IPS-NIHi11 (cell line): ENCODE results near the gene MRPL19.

ENCODE experiments used
- DNase-seq: peaks from one replicate; pipeline ENCODE4 v3.0.0; 2012; ENCODE audit warnings: mixed read lengths, low spot score

The MRPL19 gene

GRCh38 chr2:75646583-75647425 is at the start of gene MRPL19:
Gene MRPL19, plus strand, starts transcription at chr2:75646783. Its CDS starts 25 bp downstream, at chr2:75646808.
- peak; percentile 96 for DNase-seq

GRCh38 chr2:75596784-75597183 is 49.8 kb upstream of the MRPL19 start:
- DNase-seq, result no peak

DNA sequence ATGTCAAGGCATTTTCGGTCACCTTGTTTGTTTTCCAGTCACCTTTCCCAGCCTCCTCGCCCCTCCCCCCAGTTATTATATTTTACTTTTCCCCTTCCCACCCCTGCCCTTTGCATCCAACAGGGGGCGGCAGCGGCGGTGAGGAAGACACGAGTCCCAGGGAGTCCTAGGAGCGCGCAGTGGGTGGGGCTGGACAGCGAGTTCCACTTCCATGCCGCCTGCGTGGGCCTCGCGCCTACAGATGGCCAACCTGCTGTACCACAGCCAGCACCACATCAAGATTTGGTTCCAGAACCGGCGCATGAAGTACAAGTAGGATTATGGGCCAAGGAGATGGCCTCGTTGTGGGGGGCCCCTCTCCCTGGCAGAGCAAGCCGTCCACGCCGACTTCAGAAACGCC is 48.6 kb upstream of the MRPL19 start:
- DNase-seq, result no peak

GRCh38 chr2:75598589-75599155 is 47.9 kb upstream of the MRPL19 start:
- DNase-seq, result no peak

DNA sequence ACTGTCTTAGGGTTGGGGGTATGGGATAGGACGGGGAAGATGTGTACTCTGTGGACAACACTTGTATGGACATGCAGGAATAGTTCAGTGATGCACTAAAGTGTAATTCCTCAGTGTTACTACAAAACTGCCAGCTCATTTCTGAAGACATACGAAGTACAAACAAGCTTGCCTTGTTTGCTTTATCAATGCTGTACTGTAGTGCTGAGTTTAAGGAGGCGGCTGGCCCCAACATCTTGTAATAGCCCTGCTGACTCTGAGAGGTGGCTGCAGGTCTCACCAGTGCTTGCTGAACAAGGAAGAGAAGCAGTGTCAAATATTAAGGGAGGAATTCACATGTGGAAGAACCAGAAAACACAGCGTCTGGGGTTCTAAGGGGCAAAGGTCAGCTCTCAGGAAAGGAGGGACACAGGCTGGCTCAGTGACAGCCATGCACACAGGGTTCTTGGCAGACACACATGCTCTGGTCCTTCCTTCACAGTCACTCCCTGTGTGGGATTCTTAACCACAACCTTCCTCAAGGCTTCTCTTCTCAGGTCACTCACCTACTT is 46.0 kb upstream of the MRPL19 start:
- no peak for DNase-seq

- no peak for DNase-seq
These were observed 43.8 kb upstream of the MRPL19 start for GRCh38 chr2:75602724-75603342.

GRCh38 chr2:75603477-75603876 is 43.1 kb upstream of the MRPL19 start:
- no peak for DNase-seq

GRCh38 chr2:75604484-75604883 is 42.1 kb upstream of the MRPL19 start:
- DNase-seq, result no peak

- peak; percentile 38 for DNase-seq
These were observed 40.6 kb upstream of the MRPL19 start for GRCh38 chr2:75605770-75606529.

DNA sequence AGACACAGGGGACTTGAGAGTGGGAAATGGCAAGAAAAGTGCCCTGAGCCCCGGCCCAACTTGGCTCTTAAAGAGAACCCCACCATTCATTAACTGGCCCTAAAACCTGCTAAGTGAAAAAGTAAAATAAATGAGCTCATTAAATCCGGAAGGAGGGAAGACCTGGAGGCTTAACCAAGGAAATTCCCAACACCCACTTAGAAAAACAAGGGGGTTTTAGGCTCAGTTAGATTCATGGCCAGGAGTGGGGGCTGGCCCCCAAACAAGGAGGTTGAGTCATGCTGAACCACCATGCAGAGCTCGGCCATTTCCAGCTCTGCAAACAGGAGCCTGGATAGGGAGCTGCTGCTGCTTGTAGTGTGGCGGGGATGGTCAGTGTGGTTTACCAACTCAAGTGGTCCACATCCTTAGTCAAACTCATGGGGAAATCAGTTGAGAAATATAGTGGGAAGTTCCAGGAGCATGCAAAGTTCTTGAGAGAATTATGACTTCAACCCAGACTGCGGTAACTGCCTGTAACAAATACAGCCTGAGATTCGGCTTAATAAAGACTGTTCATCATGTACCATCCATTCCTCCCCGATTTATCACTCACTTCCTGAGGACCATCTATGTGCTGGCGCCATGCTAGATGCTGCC is 39.7 kb upstream of the MRPL19 start:
- no peak for DNase-seq

DNA sequence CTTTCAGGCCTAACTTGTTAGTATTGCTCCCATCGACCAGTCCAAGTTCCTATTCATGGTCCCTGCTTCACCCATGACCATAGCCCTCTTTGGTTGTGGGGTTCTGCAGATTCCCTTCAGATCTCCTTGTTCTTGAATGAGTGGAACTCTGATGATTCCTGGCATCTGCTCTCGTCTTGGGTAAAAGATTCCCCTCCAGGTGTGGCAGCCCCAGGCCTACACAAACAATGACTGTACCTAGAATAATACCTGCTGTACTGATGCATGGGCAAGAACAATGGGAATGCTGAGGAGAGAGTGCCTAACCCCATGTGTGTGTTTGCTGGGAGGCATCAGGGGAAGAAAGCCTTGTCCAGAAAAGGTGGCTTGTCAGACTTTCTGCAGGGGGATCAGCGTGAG is 39.2 kb upstream of the MRPL19 start:
- DNase-seq, result no peak

GRCh38 chr2:75607988-75608683 is 38.4 kb upstream of the MRPL19 start:
- peak; percentile 41 for DNase-seq

GRCh38 chr2:75608684-75609333 is 37.8 kb upstream of the MRPL19 start:
- peak; percentile 94 for DNase-seq

DNA sequence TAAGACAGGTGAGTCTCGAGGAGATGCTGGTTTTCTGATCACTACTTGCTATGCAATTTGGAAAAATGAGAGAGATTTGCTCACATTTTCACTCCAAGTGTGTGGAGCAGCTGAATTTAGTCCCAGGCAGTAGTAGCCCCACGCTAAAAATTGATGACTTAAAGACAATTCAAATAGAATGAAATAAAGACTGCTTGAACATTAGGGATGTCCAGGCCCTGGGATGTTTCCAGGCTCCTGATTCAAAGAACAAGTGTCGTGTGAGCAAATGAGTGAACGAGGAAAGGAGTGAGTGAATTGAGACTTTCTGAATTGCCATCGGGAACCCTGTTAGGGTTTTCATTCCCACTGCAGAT is 37.3 kb upstream of the MRPL19 start:
- no peak for DNase-seq

- DNase-seq, result no peak
These were observed 36.6 kb upstream of the MRPL19 start for GRCh38 chr2:75609937-75610508.

DNA sequence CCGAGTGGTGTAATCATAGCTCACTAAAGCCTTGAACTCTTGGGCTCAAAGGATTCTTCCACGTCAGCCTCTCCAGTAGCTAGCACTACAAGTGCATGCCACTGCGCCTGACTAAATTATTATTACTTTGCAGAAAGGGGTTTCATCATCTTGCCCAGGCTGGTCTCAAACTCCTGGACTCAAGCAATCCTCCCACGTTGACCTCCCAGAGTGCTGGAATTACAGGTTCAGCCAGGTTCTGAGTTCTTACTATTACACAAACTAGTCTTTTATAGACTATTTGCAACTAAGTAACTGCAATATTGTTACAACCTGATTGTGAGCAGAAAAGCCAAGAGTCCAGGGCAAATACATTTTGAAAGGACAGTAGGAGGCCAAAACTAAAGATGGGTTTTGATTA is 35.9 kb upstream of the MRPL19 start:
- DNase-seq, result no peak

DNA sequence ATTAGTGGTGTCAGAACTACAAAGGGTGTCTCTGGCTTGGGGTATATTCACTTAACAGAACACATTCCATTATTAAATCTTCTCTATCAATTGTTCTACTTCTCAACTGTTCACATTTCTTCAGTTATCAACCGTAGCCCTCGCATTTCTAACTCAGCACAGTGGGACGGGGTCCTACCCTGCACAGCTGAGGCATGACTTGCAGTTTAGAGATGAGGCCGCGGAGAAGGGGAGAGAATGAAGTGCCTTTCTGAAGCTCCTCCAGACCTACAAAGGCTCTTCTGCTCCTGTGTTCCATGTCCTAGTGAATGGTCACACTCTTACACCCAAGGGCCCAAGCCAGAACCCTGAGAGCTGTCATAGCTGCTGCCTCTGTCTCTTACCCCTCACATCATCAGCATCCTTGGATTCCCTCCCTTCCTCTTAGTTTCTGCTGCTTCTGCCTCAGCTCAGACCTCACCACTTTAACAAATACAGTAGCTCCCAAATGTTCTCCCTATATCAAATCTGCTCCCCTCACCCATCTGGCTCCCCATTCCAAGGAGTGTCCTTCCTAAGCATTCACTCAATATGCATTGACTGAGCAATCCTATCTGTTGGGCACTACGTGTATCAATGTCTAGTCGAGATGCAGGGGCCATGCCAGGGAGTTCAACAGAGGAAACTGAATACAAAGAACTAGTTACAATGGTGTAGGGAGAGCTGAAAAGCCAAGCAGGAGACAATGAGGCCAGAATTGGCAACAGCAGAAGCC is 34.3 kb upstream of the MRPL19 start:
- no peak for DNase-seq

GRCh38 chr2:75612862-75613243 is 33.7 kb upstream of the MRPL19 start:
- no peak for DNase-seq

DNA sequence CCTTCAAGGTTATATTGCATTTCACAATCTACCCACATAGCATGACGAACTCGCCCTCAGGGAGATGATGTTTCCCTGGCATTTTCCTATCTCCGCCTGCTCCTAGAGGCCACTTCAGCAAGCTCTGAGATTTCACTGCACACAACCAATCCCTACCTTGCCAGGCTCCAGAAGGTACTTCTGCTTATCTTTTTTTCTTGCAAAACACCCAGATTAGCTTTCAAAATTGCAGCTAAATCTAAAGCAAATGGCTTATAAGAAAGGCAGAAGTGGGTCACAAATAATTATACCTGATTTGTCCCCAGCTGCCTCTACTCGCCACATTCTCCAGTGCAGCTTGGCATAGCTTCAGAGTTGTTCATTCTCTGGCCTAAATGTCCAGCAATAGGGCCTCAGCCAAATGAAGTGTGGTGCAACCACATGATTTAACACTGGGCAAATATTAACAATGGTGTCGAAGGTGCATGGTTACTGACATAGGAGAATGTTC is 32.4 kb upstream of the MRPL19 start:
- no peak for DNase-seq
